Peyer's patch (tissue), 4 donors: ENCODE results near the gene TOR4A. TPM values are rescaled to one million over a fixed set of nuclear protein-coding genes. Genes with fewer than 3 reads are reported as not detected.

Source experiments
- DNase-seq, 3 donors: peaks; one replicate each; pipeline ENCODE4 v3.0.0-alpha.2; 2017 to 2019
- H3K27ac ChIP-seq, 4 donors: fragments of 200-600 bp; sonication (generic); one replicate each; pipeline ENCODE4 v1.5.1; 2016 to 2019
- H3K27me3 ChIP-seq, 2 donors: fragments of 200-600 bp; sonication (generic); one replicate each; pipeline ENCODE4 v1.5.1; 2019
- H3K36me3 ChIP-seq, 3 donors: fragments of 200-600 bp; sonication (generic); one replicate each; pipeline ENCODE4 v1.5.1; 2016 to 2019
- H3K4me1 ChIP-seq, 4 donors: fragments of 200-600 bp; sonication (generic); one replicate each; pipeline ENCODE4 v1.5.1; 2016 to 2019
- H3K4me3 ChIP-seq, 4 donors: fragments of 200-600 bp; sonication (generic); 1 replicate in 3 of 4; 2 replicates in 1 of 4; pipeline ENCODE4 v1.5.1; 2016 to 2019; ENCODE audit warnings: mild to moderate bottlenecking in 1 of 4
- H3K9me3 ChIP-seq, 4 donors: fragments of 200-600 bp; sonication (generic); one replicate each; pipeline ENCODE4 v1.5.1; 2016 to 2019; ENCODE audit warnings: mild to moderate bottlenecking in 1 of 4
- CTCF ChIP-seq, 6 experiments: fragments of 450-650 bp in 4 of 6; fragments of 200-600 bp in 2 of 6; sonication (generic) in 1 of 6; IDR thresholded peaks; one replicate each; pipeline ENCODE4 v1.5.1; 2017 to 2019; ENCODE audit warnings: antibody characterized with exemption in 6 of 6, mild to moderate bottlenecking in 3 of 6, moderate library complexity in 1 of 6
- POLR2A ChIP-seq, 2 donors: fragments of 450-650 bp; IDR thresholded peaks; one replicate each; pipeline ENCODE4 v1.5.1; 2017; ENCODE audit warnings: antibody characterized with exemption in 2 of 2, mild to moderate bottlenecking in 2 of 2, moderate library complexity in 2 of 2
- total RNA-seq, 4 donors: library from RNA; depleted of rRNA; stranded (reverse); fragments of >200 nt; gene quantifications; one replicate each; pipeline ENCODE4 v1.1.0, GENCODE V29; 2016

The TOR4A gene
- total RNA-seq, 4 donors from 2014 or later, result 33.8 to 45.7 (median 39.2) TPM

DNA sequence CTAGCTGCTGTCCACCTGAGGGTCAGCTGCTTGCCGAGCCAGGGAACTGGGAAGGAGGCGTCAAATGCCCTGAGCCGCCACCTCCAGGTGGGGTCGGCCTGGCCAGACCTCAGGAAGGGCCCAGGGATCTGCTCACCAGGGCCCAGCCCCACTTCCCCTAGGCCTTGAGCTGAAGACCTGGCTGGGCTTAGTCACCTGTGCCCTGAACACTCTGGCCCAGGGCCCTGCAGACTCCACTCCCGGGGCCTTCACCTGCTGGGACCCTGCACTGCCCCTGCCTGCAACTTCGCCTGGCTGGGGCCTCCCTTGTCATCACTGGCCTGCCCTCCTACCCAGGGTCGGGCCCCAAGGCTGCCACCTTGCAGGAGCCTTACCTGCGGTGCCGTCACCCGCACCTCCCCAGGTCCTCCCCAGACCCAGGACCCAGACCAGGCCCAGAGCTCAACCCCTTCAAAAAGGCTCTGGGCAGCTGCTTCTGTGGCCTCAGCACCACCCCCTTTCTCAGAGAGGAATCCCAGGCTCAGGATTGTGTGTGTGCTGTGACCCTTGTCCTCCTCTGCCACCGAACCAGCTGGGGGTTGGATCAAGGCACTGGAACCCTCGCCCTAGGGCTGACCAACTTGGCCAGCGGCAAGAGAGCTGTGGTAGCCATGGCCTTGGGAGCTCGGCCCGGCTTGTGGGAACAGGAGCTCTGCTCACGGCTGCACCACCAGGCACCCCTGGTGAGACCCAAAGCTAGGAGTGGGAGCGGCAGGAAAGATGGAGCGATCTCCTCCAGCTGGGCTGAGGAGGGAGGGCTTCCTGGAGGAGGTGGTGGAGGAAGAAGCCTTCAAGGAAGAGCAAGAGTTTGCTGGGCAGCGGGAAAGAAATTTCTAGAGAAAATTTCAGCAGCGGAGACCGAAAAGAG is 23.6 kb upstream of the TOR4A start:
- Histone ChIP-seq H3K4me1 (peaks cover 4 to 30% (median 12%) of the 10 kb centered on the region in 4 donors), H3K27ac (peak overlapping the region; percentile 81 to 96 (median 90)), H3K9me3 (no peaks in the 10 kb centered on the region), H3K4me3 (peak overlapping the region; percentile 96 to 100 (median 100)), H3K36me3 (peaks cover 0 to 18% (median 0%) of the 10 kb centered on the region in 3 donors), H3K27me3 (no peaks in the 10 kb centered on the region)
- TF ChIP-seq POLR2A (IDR thresholded peaks at IDR 0.05), result peak in 1 of 2 donors; percentile 41
- TF ChIP-seq CTCF (IDR thresholded peaks at IDR 0.05), result no peak
- peak in 1 of 3 donors; percentile 70 for DNase-seq

DNA sequence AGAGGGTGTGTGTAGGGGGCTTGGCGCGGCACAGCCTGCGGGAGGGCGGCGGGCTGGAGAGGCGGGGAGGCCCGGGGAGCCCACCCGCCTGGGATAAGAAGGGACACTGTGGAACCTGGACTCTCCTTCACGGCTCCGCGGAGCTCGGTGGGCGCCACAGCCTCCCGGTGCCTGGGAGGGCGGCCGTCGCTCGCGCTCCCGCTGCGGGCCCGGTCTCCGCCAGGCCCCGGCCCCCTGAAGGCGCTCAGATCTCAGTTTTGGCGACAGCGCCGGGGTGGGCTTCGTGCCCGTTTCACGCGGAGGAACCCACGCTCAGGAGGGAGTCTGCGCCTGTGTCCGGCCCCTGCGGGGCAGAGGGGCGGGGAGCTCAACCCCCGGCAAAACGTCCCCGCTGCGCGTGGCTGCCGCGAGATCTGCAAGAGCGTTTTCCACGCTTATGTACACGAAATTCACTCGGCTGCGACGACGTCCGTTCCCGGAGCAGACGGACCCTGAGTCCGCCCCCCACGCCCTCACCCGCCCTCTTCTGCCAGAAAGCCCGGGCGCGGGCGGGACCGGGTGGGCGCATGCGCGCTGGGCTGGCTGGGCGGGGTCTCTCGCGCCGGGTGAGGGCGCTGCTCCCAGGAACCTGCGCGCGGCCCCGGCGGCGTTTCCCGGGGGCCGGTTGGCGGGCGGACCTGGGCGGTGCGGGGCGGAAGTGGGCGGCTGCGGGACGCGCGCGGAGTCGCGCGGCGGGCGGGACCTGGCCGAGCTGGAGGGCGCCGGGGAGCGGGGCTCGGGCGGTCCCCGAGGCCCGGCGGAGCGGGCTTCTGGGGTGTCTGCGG is 22.7 kb upstream of the TOR4A start, which contains the start of gene NELFB:
Gene NELFB (plus strand): TSS at position 704 of the 824 bp plus-strand sequence.
- Histone ChIP-seq H3K4me3 (peak within 1 kb of the TSS; percentile 96 to 100 (median 100)), H3K27me3 (no peaks in the 10 kb centered on the region), H3K4me1 (peaks cover 4 to 30% (median 12%) of the 10 kb centered on the region in 4 donors), H3K36me3 (peaks cover 0 to 24% (median 0%) of the 10 kb centered on the region in 3 donors), H3K9me3 (no peaks in the 10 kb centered on the region), H3K27ac (peak within 1 kb of the TSS; percentile 81 to 96 (median 90))
- peak; percentile 91 to 98 (median 96) for DNase-seq
- TF ChIP-seq CTCF (IDR thresholded peaks at IDR 0.05) (peak in 2 of 6 experiments; percentile 10 to 17), POLR2A (IDR thresholded peaks at IDR 0.05) (peak; percentile 74 to 94)

DNA sequence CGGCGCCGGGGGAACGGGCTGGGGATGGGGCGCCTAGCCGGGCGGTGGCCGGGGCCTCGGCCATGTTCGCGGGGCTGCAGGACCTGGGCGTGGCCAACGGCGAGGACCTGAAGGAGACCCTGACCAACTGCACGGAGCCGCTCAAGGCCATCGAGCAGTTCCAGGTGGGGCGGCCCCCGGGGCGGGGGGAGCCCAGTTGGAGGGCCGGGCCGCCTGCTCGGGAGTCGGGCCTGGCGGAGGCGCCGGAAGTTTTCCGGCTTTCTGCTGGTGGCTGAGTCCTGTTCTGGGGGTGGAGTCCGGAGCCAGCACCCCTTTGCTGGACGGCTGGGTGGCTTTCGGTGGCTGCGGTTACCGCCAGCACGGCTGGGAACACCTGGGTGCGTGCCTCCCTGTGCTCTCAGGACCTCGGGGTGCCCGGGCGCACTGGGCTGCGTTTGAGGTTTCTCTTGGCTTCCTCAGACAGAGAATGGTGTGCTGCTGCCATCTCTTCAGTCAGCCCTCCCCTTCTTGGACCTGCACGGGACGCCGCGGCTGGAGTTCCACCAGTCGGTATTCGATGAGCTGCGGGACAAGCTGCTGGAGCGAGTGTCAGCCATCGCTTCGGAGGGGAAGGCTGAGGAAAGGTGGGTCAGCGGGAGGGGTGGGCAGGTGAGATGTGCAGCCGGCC is 21.9 kb upstream of the TOR4A start:
- peak in 1 of 3 donors; percentile 39 for DNase-seq
- Histone ChIP-seq H3K27me3 (no peaks in the 10 kb centered on the region), H3K36me3 (peaks cover 0 to 24% (median 0%) of the 10 kb centered on the region in 3 donors), H3K27ac (peak overlapping the region; percentile 81 to 96 (median 90)), H3K9me3 (no peaks in the 10 kb centered on the region), H3K4me3 (peak overlapping the region; percentile 96 to 100 (median 100)), H3K4me1 (peaks cover 4 to 30% (median 12%) of the 10 kb centered on the region in 4 donors)
- TF ChIP-seq CTCF (IDR thresholded peaks at IDR 0.05), result no peak

DNA sequence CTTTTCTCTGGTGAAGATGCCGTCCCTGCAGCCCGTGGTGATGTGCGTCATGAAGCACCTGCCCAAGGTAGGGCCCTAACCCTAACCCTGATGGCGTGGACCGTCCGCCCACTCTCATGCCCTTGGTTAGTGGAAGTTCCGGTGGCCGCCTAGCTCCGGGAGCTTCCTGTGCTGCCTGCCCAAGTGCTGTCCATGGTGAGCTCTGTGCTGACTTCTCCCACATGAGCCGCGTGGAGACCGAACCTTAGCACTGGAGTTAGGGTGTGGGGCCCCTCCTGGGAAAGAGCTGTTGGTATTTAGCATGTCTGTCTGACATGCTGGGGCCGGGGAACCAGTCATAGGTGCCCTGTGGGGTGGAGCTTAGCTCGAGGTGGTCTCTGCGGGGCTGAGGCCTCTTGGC is 21.2 kb upstream of the TOR4A start:
- Histone ChIP-seq H3K9me3 (no peaks in the 10 kb centered on the region), H3K27me3 (no peaks in the 10 kb centered on the region), H3K4me1 (peaks cover 4 to 30% (median 12%) of the 10 kb centered on the region in 4 donors), H3K4me3 (peak overlapping the region in 3 of 4 donors; percentile 100), H3K27ac (no peak overlapping the region), H3K36me3 (peaks cover 0 to 24% (median 0%) of the 10 kb centered on the region in 3 donors)
- no peak for TF ChIP-seq POLR2A (IDR thresholded peaks at IDR 0.05)
- no peak for TF ChIP-seq CTCF (IDR thresholded peaks at IDR 0.05)
- no peak for DNase-seq

DNA sequence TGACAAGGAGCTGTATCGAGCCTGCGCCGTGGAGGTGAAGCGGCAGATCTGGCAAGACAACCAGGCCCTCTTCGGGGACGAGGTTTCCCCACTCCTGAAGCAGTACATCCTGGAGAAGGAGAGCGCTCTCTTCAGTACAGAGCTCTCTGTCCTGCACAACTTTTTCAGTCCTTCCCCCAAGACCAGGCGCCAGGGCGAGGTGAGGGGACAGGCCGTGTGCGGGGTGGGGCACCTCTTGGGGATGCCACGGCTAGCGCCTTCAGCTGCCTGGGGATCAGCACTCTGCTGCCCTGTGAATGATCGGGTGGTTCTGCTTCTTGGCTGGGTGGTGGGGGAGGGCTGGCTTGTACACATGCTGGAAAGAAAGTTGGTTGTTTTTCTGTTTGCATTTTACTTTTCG is 20.7 kb upstream of the TOR4A start:
- Histone ChIP-seq H3K9me3 (no peaks in the 10 kb centered on the region), H3K27me3 (no peaks in the 10 kb centered on the region), H3K27ac (no peak overlapping the region), H3K36me3 (peaks cover 0 to 24% (median 0%) of the 10 kb centered on the region in 3 donors), H3K4me3 (no peak overlapping the region), H3K4me1 (peaks cover 4 to 30% (median 12%) of the 10 kb centered on the region in 4 donors)
- TF ChIP-seq POLR2A (IDR thresholded peaks at IDR 0.05), result no peak
- TF ChIP-seq CTCF (IDR thresholded peaks at IDR 0.05), result no peak
- DNase-seq, result no peak
